HG03060 (cell line): Measurements from ENCODE around the gene DDX24.

ENCODE experiments used
- ATAC-seq: cut with Tn5 transposase; IDR thresholded peaks from one replicate; pipeline ENCODE4 v1.9.1; 2021; ENCODE audit warnings: low read depth, moderate number of reproducible peaks; ENCODE audit not compliant: unreplicated experiment

Gene DDX24, protein sequence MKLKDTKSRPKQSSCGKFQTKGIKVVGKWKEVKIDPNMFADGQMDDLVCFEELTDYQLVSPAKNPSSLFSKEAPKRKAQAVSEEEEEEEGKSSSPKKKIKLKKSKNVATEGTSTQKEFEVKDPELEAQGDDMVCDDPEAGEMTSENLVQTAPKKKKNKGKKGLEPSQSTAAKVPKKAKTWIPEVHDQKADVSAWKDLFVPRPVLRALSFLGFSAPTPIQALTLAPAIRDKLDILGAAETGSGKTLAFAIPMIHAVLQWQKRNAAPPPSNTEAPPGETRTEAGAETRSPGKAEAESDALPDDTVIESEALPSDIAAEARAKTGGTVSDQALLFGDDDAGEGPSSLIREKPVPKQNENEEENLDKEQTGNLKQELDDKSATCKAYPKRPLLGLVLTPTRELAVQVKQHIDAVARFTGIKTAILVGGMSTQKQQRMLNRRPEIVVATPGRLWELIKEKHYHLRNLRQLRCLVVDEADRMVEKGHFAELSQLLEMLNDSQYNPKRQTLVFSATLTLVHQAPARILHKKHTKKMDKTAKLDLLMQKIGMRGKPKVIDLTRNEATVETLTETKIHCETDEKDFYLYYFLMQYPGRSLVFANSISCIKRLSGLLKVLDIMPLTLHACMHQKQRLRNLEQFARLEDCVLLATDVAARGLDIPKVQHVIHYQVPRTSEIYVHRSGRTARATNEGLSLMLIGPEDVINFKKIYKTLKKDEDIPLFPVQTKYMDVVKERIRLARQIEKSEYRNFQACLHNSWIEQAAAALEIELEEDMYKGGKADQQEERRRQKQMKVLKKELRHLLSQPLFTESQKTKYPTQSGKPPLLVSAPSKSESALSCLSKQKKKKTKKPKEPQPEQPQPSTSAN

DNA sequence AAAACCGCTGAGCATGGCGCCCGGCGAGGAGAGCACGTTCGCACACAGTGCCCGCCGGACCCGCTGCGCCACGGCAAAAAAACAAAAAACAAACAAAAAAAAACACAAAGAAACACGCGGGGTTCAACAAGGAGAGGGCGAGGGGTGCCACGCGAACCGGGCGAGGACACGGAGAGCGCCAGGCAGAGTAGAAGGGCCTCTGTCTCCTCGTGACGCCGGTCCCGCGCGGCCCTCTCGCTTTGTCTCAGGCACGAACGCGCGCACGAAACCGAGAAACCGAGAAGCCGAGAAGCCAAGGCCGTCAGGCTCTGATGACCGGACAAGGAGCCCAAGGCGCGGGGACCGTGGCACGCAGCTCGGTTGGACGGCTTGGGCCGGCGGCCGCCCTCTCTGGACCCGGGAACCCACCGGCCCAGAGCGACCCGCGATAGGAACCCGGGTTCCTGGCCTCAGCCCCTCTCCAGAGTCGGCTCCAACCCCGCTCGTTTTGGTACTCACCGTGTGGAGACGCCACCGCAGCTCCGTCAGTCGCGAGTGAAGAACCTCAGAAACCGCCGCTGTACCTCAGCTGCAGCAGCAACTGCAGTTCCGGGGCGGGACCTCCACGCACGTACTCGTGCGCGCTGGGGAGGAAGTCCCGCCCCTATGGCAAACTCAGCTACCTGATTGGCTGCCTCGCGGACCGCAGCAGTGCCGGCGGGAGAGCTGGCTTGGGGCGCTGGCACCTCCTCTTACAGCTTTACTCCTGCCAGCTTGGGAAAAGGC lies at the start of gene DDX24, which contains the start of gene IFI27L1:
Gene DDX24, minus strand, starts transcription at position 582 of the 765 bp plus-strand sequence. CDS start 1,460 bp downstream, outside the sequence.
Gene IFI27L1, plus strand, starts transcription at position 690 of the 765 bp plus-strand sequence. CDS start 15,628 bp downstream, outside the sequence.
- peak; percentile 93 for ATAC-seq

DNA sequence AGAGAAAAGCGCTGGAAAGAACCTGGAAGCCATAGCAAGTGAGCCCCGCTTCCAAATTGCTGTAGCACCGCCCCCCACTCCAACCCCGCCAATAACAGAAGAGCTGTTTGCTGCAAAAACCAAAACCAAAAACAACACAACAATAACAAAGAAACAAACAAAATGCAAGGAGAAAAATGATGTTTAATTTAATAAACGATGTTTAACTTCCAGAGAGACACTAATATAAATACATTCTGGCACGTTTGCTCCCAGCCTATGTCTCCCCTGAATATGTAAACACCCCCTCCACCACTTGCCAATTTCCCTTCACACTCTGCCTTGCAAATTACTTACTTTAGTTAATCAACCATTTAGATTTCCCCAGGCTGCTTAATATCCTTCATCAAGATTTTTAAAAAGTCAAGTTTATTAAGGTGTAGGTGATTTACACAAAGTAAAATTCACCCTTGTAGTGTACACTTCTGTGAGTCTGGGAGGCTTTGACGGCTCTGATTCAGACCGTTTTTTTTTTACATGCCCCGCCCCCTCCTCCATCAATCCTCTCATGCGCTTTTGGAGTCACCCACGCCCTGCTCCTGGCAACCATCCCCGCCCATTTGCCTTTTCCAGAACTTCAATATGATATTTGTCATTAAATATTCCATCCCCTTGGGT lies 48.9 kb upstream of the DDX24 start:
- ATAC-seq, result no peak

DNA sequence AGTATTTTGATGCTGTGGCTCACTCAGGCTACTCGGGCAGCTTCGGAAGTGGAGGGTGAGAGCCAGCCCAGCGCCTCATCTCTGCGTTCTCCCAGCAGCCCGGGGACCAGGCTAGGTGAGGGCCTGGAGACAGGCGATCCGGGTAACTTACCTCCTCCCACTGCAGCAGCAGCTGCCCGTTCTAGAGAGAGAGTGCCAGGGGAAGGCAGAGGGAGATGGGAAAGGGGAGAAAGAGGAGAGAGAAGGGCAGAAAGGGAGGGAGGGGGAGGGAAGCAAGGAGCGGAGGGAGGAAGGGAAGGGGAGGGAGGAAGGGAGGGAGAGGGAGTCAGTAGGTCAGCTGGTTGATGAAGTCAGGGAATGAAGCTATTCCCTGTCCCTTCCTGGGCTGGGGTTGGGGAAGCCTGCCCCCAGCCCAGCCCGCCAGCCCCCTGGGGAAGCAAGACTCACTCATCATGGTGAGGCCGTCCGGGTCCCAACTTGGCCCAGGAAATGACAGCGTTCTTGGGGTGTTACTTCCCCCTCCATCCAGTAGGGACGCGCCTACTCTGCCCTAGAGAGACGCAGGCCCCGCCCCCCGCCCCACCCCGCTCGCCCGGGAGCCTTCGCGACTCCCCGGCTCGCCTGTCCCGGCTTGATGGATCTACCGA lies 48.2 kb upstream of the DDX24 start, which contains the start of gene IFI27L2:
Gene IFI27L2, minus strand, starts transcription at position 494 of the 647 bp plus-strand sequence. Its CDS starts 40 bp downstream, at position 454.
- peak; percentile 73 for ATAC-seq

DNA sequence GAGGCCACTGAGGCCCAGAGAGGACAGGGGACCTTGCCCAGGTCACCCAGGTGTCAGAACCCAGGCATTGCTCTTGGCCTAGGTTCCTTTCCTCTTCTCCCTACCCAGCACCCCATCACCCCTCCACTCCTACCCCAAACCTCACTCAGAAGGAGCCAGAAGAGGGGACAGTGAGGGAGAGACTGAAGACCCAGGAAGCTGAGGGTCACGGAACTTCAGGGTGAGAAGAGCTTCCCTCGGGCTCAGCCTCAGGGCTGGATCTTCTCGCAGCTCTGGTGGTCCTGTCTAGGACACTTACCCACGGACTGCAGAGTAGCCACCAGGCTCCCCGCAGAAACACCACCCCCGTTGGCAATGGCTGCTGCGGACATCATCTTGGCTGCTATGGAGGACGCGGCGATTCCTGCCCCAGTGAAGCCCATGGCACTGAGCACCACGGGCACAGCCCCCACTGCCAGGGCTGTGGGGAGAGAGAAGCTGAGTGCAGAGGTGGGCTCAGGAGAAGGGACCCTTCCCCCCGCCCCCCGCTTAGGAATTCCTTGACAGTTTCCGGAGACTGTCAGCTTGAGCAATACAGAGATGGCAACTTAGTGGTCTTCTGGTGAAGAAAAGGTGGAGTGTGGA lies 47.3 kb upstream of the DDX24 start:
- ATAC-seq, result no peak

DNA sequence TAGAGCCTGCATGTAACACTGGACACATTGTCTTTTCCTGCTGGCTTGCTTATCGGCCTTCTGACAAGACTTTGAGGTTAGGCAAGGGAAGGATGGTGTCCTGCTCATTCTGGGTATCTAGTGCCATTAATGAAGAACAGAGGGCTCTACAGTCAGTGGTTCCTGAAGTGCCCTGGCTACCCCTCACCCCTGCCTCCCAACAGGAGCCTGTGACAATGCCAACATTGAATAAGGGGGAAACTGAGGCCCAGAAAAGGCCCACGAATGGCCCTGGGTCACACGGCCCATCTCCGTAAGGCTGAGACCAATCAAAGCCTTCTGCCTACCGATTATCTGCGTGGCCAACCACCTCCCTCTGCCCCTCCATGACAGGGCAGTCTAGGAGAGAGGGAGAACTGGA lies 46.3 kb upstream of the DDX24 start:
- ATAC-seq, result no peak

DNA sequence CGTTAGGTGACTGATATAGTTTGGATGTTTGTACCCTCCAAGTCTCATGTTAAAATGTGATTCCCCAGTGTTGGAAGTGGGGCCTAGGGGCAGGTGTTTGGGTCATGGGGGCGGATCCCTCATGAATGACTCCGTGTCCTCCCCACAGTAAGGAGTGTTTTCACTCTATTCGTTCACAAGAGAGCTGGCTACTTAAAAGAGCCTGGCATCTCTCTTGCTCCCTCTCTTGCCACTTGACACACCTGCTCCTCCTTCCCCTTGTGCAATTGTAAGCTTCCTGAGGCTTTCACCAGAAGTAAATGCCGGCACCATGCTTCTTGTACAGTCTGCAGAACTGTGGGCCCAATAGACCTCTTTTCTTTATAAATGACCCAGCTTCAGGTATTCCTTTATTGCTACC lies 45.8 kb upstream of the DDX24 start:
- ATAC-seq, result no peak

DNA sequence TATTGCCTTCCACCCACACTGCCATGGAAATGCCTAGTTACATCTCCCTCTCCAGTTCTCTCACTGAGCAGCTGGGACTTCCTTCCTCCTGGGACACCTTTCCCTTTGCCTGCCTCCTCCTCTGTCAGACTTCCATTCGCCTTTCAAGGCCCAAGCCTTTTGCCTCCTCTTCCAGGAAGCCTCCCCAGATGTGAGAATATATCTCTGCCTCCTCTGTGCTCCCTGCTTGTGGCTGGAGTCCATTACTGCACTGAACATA lies 45.3 kb upstream of the DDX24 start:
- no peak for ATAC-seq

DNA sequence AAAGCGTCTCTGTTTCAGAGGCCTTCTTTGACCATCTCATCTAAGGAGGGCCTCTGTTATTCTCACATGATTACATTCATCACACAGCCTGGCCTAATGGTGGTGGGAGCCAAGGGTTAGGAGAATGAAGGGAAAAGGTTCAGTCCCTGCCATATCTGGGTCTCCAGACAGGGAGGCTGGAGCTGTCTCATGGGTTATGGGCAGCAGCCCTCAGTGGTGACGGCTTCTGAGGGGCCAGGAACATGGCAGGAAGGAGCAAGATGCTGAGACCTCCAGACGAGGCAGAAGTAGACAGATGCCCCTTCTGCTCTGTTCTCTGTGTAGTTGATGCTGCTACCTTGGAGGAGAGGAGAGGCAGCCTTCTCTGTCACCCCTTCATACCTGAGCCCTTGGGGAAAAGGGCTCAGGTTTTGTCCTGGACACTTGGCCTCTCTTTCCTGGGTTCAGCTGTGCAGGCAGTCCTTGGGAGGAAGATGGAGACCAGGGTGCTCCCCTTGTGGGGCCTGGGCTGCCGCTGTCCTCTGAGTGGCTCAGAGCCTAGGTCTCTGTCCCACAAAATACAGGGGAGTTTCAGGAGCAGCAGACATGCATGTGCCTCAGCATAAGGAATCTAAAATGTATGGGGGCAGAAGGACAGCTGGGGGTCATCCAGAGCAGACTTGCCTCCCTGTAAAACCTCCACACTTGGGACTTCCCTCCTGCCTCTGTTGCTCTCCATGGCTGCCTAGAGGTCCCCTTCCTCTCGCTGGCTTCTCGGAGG lies 44.8 kb upstream of the DDX24 start:
- ATAC-seq, result no peak

DNA sequence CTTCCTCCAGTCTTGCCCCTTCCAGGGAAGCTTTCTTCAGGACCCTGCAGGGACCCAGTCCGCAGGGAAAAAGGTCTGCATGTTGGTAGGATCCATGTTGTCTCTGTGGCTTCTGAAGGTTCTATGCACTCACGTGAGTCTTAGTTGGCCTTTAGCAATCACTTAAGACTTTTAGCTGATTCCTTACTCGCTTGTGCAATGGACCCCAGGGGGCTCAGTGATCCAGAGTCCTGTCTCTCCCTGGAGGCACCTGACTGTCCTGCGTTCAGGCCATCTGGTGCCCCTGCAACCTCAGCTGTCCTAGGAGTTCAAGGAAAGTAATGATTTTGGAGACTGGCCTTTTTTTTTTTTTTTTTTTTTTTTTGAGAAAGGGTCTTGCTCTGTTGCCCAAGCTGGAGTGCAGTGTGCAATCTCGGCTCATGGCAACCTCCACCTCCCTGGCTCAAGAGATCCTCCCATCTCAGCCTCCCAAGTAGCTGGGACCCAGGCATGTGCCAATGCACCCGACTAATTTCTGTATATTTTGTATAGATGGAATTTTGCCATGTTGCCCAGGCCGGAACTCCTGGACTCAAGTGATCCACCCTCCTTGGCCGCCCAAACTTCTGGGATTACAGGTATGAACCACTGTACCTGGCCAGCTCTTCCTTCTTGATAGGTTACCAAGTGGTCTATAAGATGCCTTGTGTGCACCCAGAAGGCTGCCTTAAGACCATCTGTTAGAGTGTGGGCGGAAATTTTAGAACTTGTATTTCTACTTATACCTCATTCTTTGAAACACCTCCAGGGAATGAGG lies 43.8 kb upstream of the DDX24 start:
- no peak for ATAC-seq

DNA sequence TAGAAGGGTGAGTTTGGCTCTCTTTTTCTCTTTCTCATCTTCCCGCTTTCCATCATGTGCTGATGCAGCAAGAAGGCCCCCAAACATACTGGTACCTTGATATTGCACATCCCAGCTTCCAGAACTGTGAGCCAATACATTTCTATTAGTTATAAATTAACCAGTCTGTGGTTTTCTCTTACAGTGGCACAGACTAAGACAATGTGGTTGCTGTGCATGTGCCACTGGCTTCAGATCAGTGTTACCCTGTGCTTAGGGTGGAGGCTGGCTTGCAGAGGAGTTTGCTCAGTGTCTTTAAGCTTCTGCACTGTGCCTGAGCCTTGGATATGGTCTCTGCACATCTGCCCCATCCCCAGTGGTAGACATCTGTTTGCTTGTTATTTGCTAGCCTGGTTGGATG lies 42.9 kb upstream of the DDX24 start:
- no peak for ATAC-seq

DNA sequence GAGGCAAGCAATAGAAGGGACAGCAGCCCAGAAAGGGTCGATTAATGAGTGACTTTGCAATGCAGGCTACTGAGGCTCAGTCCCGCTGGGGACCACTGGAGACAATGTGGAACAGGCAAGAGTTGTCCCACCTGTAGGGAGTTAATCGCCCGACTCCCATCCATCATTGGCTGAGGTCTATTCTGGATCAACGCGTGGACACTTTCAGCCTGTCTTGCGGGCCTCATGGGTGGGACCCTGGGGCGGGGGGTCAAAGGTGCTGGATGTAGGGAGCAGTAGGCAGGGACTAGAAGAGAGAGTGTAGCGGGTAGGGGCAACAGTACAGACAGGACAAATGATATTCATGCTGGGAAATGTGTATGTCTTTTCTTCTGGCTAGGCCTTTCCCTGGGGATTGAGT lies 42.3 kb upstream of the DDX24 start:
- no peak for ATAC-seq

DNA sequence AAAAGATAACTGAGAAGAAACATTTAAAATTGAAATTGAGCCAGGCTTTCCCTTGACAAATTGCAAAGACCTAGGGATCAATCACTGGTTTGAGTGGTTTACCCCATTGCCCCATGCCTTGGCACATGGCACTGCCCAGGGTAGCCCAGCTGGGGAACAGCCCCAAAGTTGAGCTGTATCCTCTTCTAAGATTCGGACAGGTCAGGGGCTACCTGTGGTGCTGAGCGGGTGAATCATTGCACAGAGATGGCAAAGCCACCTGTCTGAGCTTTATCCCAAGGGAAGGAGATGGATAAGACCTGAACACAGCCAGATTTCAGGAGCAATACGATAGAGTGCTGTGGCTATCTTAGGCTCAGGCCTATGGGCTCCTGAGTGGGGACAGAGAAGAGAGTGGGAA lies 41.4 kb upstream of the DDX24 start:
- no peak for ATAC-seq

DNA sequence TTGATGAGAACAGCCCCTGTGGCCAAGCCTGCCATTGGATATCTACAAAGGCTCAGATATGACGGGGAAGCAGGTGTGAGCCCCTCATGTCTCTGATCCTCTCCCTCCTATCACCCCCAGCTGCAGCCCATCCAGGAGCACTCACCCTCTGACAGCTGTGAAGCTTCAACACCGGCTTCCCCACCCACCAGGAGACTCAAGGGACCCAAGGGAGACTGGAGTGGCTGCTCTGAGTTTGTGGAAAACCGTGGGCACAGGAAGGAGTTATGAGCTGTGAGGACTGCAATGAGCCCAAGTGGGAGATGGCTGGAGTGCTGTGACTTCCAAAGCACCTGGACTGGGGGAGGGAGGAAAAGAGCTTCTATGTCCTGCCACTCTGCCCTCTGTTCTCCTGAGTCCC lies 40.5 kb upstream of the DDX24 start:
- no peak for ATAC-seq

DNA sequence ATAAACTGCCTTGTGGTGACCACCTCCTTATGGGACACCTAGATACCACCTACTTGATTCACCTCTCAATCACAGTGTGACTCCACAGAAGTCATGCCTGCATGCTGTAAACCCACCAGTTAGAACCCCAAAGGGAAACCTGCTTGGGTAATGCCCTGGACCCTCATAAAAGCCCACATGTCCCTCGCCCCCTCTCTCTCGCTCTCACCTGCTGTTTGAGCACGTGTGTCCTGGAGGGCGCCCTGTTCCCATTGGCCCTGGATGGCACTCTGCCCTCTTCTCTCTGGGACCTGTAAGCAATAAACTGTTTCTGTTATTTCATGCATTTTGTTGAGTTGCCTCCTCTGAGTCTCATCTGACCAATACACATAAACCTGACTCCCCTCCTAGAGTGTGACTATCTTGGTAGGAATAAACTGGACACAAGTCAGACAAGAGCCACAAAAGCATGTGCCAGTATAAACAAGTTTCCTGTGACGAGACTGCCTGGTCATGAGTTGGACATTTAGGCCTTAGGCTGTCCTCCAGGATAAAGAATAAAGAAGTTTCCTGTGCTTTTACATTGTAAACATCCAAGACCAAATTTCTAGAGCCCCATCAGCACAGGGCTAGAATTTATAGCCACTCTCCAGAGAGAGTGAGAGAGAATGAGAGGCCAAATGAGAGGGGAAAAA lies 39.8 kb upstream of the DDX24 start:
- ATAC-seq, result no peak

DNA sequence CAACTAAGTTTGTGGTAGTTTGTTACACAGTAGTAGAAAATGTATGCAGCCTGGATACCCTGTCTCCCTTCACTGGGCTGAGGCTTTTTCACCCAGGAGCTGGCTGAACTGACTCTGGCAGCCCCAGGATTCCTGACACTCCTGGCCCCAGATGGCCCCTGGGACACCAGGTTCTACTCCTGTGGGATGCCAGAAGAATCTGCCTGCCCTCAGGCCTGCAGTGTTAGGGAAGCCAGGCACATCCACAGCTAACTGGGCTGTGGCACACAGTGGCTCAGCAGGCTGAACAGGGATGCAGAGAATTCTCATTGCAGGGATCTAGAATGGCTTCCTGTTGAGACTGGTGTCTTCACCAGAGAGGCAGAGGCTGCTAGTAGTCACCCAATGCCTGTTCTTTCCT lies 38.1 kb upstream of the DDX24 start:
- ATAC-seq, result no peak

DNA sequence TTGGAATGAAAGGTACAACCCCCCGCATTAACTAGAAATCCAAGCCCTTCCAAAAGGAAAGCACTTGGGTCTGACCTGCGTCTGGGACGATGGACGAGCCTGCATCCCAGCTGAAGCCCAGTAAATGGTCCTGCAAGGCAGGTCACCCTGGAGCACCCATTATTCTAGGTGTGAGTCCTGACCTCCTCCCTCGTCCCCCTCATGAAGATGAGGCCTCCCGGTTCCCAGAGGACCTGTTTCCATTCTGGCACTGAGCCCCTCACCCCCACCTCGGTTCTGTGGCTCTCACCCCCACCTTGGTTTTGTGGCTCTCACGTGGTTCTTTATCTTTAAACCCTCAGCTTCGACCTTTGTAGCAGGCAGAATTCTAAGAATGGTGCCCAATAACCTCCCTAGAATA lies 36.9 kb upstream of the DDX24 start:
- ATAC-seq, result no peak

DNA sequence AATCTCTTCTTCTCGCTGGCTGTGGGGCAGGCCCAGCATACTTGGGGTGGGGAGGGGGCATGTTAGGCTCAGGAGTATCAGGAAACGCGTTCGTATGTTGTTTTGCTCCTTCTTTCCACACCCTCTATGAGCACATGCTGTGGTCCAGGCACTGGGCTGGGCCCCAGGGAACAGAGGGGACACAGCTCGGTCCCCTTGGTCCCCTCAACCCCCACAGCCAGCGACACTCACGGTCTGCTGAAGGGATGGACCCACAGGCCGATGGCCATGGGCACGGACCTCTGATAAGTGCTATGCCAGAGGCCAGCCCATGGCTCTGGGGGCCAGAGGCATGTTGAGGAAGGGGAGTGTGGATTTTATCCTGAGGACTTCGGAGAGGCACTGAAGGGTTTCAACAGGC lies 35.7 kb upstream of the DDX24 start:
- ATAC-seq, result no peak
